Liver (tissue), 9 donors: ENCODE results near the gene CNTN3. TPM values are rescaled to one million over a fixed set of nuclear protein-coding genes. Genes with fewer than 3 reads are reported as not detected.

Experiments used
- DNase-seq: peaks from one replicate; pipeline ENCODE4 v3.0.0-alpha.2; 2017; ENCODE audit warnings: low spot score
- H3K27ac ChIP-seq, 2 donors: one replicate each; pipeline ENCODE4 v1.7.0; 2013; ENCODE audit warnings: inconsistent platforms in 2 of 2, low read length in 2 of 2, control low read depth in 1 of 2, low read depth in 1 of 2, mild to moderate bottlenecking in 1 of 2
- H3K27me3 ChIP-seq, 4 donors: one replicate each; pipeline versions ENCODE4 v1.6.1 to v1.7.0; 2013; ENCODE audit warnings: low read length in 3 of 4, inconsistent platforms in 1 of 4, mild to moderate bottlenecking in 1 of 4, moderate library complexity in 1 of 4; ENCODE audit not compliant: control insufficient read depth in 4 of 4, insufficient read depth in 4 of 4
- H3K36me3 ChIP-seq, 4 donors: one replicate each; pipeline versions ENCODE4 v1.6.1 to v1.7.0; 2013; ENCODE audit warnings: low read length in 3 of 4, mild to moderate bottlenecking in 3 of 4, low read depth in 1 of 4, moderate library complexity in 1 of 4; ENCODE audit not compliant: control insufficient read depth in 4 of 4, insufficient read depth in 3 of 4
- H3K4me1 ChIP-seq, 4 donors: one replicate each; pipeline versions ENCODE4 v1.6.1 to v1.7.0; 2013; ENCODE audit warnings: low read length in 3 of 4, mild to moderate bottlenecking in 3 of 4, moderate library complexity in 1 of 4; ENCODE audit not compliant: control insufficient read depth in 4 of 4, insufficient read depth in 4 of 4
- H3K4me3 ChIP-seq, 3 donors: one replicate each; pipeline versions ENCODE4 v1.6.1 to v1.7.0; 2013; ENCODE audit warnings: low read length in 3 of 3, control low read depth in 1 of 3, low read depth in 1 of 3, mild to moderate bottlenecking in 1 of 3
- H3K9ac ChIP-seq, 2 donors: one replicate each; pipeline ENCODE4 v1.7.0; 2013; ENCODE audit warnings: low read length in 2 of 2, mild to moderate bottlenecking in 2 of 2, moderate library complexity in 2 of 2, control low read depth in 1 of 2, low read depth in 1 of 2
- H3K9me3 ChIP-seq, 4 donors: one replicate each; pipeline versions ENCODE4 v1.6.1 to v1.7.0; 2013; ENCODE audit warnings: low read length in 3 of 4; ENCODE audit not compliant: control insufficient read depth in 4 of 4
- HNF4A ChIP-seq, 2 donors: conservative IDR thresholded peaks; 2 replicates each; pipeline ENCODE4 v1.6.1; 2016; ENCODE audit warnings: antibody characterized with exemption in 2 of 2, mild to moderate bottlenecking in 2 of 2
- HNF4G ChIP-seq: IDR thresholded peaks from 2 replicates; pipeline ENCODE4 v1.6.1; 2016; ENCODE audit warnings: antibody characterized with exemption
- NR2F2 ChIP-seq: IDR thresholded peaks from 2 replicates; pipeline ENCODE4 v1.6.1; 2016; ENCODE audit warnings: antibody characterized with exemption
- RAD21 ChIP-seq, 2 donors: IDR thresholded peaks; 2 replicates each; pipeline ENCODE4 v1.6.1; 2016; ENCODE audit warnings: antibody characterized with exemption in 2 of 2, mild to moderate bottlenecking in 2 of 2
- RXRA ChIP-seq, 2 donors: IDR thresholded peaks; 2 replicates each; pipeline ENCODE4 v1.6.1; 2017 to 2018; ENCODE audit warnings: antibody characterized with exemption in 2 of 2, mild to moderate bottlenecking in 1 of 2
- whole genome bisulfite sequencing: extraction: QIAGEN DNeasy Blood & Tissue Kit; methylation state at CpG from one replicate; pipeline ENCODE4 v1.1.7; 2013; 5-methylcytosine and 5-hydroxymethylcytosine counted together
- polyA plus RNA-seq, 2 donors: library from polyadenylated mRNA; stranded (reverse) in 1 of 2; unstranded in 1 of 2; fragments of 200-250 nt in 1 of 2; fragments of >200 nt in 1 of 2; fragmentation: Nextera tagmentation in 1 of 2; extraction: Ambion mirVana in 1 of 2; gene quantifications; one replicate each; pipeline versions ENCODE4 v1.2.1 to v1.2.3, GENCODE V29; 2013 to 2015
- total RNA-seq, 2 donors: library from RNA; depleted of rRNA; stranded (reverse); fragments of >200 nt; gene quantifications; one replicate each; pipeline ENCODE4 v1.2.3, GENCODE V29; 2014
- TF ChIP-seq, protein P1 (sequence below): IDR thresholded peaks from 2 replicates; pipeline ENCODE4 v1.6.1; 2016; ENCODE audit warnings: antibody characterized with exemption
- TF ChIP-seq, protein P2 (sequence below): IDR thresholded peaks from 2 replicates; pipeline ENCODE4 v1.6.1; 2016; ENCODE audit warnings: antibody characterized with exemption
- donor health status: healthy.
- donor health status: healthy.
- donor health status: healthy.
- donor health status: healthy.
- donor health status: healthy.

The CNTN3 gene
- total and polyA plus RNA-seq, 4 donors: 0.09 to 1.0 (median 0.81) TPM

DNA sequence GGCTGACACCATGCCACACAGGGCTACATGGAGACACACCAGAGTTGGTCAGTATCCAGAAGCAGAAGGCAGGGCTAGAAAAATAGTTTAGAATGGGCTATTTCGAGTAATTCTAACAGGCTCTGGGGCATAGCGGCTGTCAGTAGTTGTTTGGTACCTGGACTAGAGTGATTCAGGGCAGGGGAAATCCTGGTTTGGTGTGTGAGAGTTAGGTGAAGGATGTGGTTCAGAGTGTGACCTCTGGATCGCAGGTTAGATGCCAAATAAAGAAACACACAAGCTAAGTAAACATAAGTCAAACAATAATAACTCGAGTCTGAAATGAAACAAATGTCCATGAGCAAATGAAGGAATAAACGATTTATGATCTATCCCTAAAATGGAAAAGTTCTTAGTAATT, 31.5 kb downstream of the CNTN3 start:
- WGBS: 45% methylated on average over 5 of the region's 5 CpGs
- DNase-seq: no peak

DNA sequence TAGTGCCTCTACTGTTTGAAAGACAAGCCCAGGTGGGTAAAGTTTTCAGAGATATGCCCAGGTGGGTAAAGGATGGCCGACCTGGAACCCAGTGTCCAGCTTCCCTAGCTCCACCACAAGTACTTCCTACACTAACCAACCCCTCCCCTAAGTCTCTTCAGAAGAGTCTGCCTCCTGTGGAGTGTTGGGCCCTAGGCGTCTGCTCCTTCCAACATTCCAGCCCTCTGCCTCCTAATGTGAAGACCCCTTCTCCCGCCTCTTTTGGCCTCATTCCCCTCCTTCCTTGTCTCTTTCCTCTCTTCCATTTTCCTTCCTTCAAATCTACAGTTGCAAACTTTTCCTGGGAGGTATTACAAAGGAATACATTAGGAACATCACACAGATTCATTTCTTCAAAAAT, 38.6 kb downstream of the CNTN3 start:
- Histone ChIP-seq H3K9ac (no peak overlapping the region), H3K4me1 (no peaks in the 10 kb centered on the region), H3K27me3 (no peaks in the 10 kb centered on the region), H3K9me3 (no peaks in the 10 kb centered on the region), H3K27ac (no peak overlapping the region), H3K4me3 (no peak overlapping the region), H3K36me3 (no peaks in the 10 kb centered on the region)
- no peak for DNase-seq
- TF ChIP-seq, protein P1, sequence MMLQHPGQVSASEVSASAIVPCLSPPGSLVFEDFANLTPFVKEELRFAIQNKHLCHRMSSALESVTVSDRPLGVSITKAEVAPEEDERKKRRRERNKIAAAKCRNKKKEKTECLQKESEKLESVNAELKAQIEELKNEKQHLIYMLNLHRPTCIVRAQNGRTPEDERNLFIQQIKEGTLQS: no peak
- 85% methylated on average over 3 of the region's 3 CpGs for WGBS

More for the DNA sequence above, 31.5 kb downstream of the CNTN3 start:
- H3K36me3 ChIP-seq: no peaks in the 10 kb centered on the region
- H3K27ac ChIP-seq: no peak overlapping the region
- H3K4me3 ChIP-seq: no peak overlapping the region
- H3K4me1 ChIP-seq: peaks cover 0 to 9% (median 4%) of the 10 kb centered on the region in 4 donors
- H3K27me3 ChIP-seq: no peaks in the 10 kb centered on the region
- TF ChIP-seq NR2F2: no peak
- TF ChIP-seq RXRA (IDR thresholded peaks at IDR 0.05): peak in 1 of 2 donors; percentile 4
- TF ChIP-seq, protein P2, sequence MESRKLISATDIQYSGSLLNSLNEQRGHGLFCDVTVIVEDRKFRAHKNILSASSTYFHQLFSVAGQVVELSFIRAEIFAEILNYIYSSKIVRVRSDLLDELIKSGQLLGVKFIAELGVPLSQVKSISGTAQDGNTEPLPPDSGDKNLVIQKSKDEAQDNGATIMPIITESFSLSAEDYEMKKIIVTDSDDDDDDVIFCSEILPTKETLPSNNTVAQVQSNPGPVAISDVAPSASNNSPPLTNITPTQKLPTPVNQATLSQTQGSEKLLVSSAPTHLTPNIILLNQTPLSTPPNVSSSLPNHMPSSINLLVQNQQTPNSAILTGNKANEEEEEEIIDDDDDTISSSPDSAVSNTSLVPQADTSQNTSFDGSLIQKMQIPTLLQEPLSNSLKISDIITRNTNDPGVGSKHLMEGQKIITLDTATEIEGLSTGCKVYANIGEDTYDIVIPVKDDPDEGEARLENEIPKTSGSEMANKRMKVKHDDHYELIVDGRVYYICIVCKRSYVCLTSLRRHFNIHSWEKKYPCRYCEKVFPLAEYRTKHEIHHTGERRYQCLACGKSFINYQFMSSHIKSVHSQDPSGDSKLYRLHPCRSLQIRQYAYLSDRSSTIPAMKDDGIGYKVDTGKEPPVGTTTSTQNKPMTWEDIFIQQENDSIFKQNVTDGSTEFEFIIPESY: no peak
- peak in 1 of 2 donors; percentile 48 for TF ChIP-seq HNF4A (conservative IDR thresholded peaks at IDR 0.05)
- TF ChIP-seq HNF4G: no peak
- H3K9ac ChIP-seq: no peak overlapping the region
- no peaks in the 10 kb centered on the region for H3K9me3 ChIP-seq

DNA sequence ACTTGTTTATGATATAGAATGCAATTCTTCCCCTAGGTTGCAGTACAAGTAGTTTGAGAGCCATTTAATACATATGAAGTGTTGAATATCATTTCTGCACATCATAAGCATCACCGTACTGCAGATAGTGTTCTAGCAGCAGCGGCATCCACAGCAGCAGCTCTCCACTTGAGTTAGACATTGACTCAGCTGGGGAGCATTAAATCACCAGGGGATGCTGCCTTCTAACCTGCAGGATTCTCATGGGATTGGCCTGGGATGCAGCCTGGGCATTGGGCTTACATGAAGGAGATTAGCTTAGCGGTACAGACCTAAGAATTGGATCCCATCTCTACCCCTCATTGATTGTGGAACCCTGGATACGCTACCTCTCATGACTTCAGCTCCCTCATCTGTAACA, 43.3 kb downstream of the CNTN3 start:
- Histone ChIP-seq H3K27me3 (no peaks in the 10 kb centered on the region), H3K9ac (no peak overlapping the region), H3K9me3 (peaks cover 0 to 3% (median under 1%) of the 10 kb centered on the region in 4 donors), H3K4me3 (no peak overlapping the region), H3K27ac (no peak overlapping the region), H3K36me3 (no peaks in the 10 kb centered on the region), H3K4me1 (no peaks in the 10 kb centered on the region)
- TF ChIP-seq RAD21 (IDR thresholded peaks at IDR 0.05): no peak
- TF ChIP-seq HNF4G: no peak
- no peak for DNase-seq
- 94% methylated on average over 4 of the region's 4 CpGs for WGBS
